Measurements from ENCODE around the gene PTPRK. TPM values are rescaled to one million over a fixed set of nuclear protein-coding genes. Genes with fewer than 3 reads are reported as not detected.

The PTPRK gene
- total and polyA plus RNA-seq, 9 of the 15 experiments (the other 6 are each of a cell fraction or from before 2014, with no cell fraction given) = 0.04 to 0.51 TPM; not detected in 7

DNA sequence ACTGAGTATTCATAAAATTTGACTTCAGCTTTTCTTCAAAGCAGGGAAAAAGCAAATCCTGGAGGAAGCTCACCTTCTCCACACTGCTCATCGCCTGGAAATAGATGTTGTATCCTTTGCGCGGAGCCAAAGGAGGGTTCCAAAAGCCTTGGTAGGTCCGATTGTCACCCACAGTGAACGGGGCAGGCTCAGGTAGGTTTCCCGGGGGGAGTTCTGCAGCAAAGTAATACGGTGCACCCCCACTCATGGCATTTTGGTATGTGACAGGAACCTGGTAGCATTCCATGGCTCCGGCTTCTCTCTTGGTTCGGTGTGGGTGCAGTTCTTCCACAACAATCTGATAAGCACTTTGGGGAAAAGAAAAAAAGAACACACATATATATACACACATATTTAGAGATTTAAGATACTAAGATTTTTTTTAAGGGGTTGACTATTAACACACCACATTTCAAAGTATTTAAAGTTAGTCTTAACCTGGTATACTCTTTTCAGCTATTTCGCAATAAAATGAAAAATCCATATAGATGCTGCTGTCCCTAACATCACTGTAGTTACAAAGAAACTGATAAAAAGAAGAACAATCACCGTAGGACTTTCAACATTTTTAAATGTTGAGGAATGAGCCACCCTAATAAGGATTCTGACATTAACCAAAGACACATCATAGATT is 452.8 kb downstream of the PTPRK start:
- ChIA-PET POLR2A (no interaction called here), CTCF (ENCODE audit: low intra/inter-chr PET ratio) (no interaction called here)
- 6% methylated on average over 11 of the region's 11 CpGs for WGBS (ENCODE audit: insufficient coverage, low coverage, missing lambda C conversion rate)
- no peak for TF ChIP-seq NFE2 (IDR thresholded peaks at IDR 0.05; ENCODE audit: low read depth)
- TF ChIP-seq ZNF668 (CRISPR knock-in tag; IDR thresholded peaks at IDR 0.05) = no peak
- TF ChIP-seq THRAP3 (IDR thresholded peaks at IDR 0.05; ENCODE audit: borderline replicate concordance) = no peak
- no peak for TF ChIP-seq ZNF445 (CRISPR knock-in tag; IDR thresholded peaks at IDR 0.05; ENCODE audit: low read depth)
- TF ChIP-seq CEBPB (tag; IDR thresholded peaks at IDR 0.05) = peak; percentile 38; the same call in 1 of the 2 replicates
- TF ChIP-seq CEBPG (CRISPR knock-in tag; IDR thresholded peaks at IDR 0.05) = no peak
- TF ChIP-seq CEBPG (tag; conservative IDR thresholded peaks at IDR 0.05 in 1 of 2, IDR thresholded peaks at IDR 0.05 in 1 of 2) = peak in 1 of 2 experiments; percentile 58; a peak in 2 of 4 replicates
- TF ChIP-seq, protein P1, sequence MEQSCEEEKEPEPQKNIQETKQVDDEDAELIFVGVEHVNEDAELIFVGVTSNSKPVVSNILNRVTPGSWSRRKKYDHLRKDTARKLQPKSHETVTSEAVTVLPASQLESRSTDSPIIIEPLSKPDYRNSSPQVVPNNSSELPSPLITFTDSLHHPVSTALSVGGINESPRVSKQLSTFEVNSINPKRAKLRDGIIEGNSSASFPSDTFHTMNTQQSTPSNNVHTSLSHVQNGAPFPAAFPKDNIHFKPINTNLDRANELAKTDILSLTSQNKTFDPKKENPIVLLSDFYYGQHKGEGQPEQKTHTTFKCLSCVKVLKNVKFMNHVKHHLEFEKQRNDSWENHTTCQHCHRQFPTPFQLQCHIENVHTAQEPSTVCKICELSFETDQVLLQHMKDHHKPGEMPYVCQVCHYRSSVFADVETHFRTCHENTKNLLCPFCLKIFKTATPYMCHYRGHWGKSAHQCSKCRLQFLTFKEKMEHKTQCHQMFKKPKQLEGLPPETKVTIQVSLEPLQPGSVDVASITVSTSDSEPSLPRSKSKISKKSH (CRISPR knock-in tag; IDR thresholded peaks at IDR 0.05) = no peak
- TF ChIP-seq SAFB2 (IDR thresholded peaks at IDR 0.05; ENCODE audit: borderline replicate concordance, low read depth, low read length, severe bottlenecking) = no peak
- TF ChIP-seq TSC22D4 (tag; IDR thresholded peaks at IDR 0.05) = no peak
- no peak for TF ChIP-seq ZKSCAN8 (CRISPR knock-in tag; IDR thresholded peaks at IDR 0.05)
- no peak for TF ChIP-seq BDP1 (IDR thresholded peaks at IDR 0.05; ENCODE audit: insufficient read depth, insufficient read length)
- ATAC-seq = no peak
- in situ Hi-C loops (cut with MboI) (no loop called here), intact Hi-C loops (cut with micrococcal nuclease) (no loop called here)
- Histone ChIP-seq H3K9me1 (ENCODE audit: control insufficient read depth, insufficient read depth, low read length) (no peaks in the 10 kb centered on the region), H3K4me3 (no peak overlapping the region), H2AFZ (ENCODE audit: low read depth, low read length) (no peak overlapping the region), H3K4me2 (ENCODE audit: insufficient read depth, low read length) (no peak overlapping the region), H3K4me1 (replicated peaks in 1 of 2; ENCODE audit: control insufficient read depth in 2 of 2, insufficient read depth in 2 of 2, low read length in 2 of 2) (no peaks in the 10 kb centered on the region), H3K36me3 (ENCODE audit: control insufficient read depth, insufficient read depth, low read length) (no peaks in the 10 kb centered on the region), H3K9ac (ENCODE audit: insufficient read depth in 1 of 2, low read depth in 2 of 2, low read length in 2 of 2) (no peak overlapping the region), H3K27me3 (ENCODE audit: control insufficient read depth in 2 of 2, insufficient read depth in 2 of 2, low read length in 2 of 2) (no peaks in the 10 kb centered on the region), H4K20me1 (replicated peaks; ENCODE audit: control insufficient read depth, insufficient read depth, low read length) (no peaks in the 10 kb centered on the region), H3K79me2 (ENCODE audit: control insufficient read depth, insufficient read depth, low read length) (no peaks in the 10 kb centered on the region), H3K27ac (ENCODE audit: extremely low read depth, low read depth, low read length) (no peak overlapping the region), H3K9me3 (replicated peaks; ENCODE audit: control insufficient read depth, insufficient read depth, low read depth, low read length) (no peaks in the 10 kb centered on the region)
- no peak for FAIRE-seq
- DNase-seq (ENCODE audit: extremely low read depth in 1 of 4, low spot score in 3 of 4) = no peak
- no TSS peak for BruUV-seq (replicated peaks)

Measured in K562 (cell line).